SH-SY5Y (cell line): Measurements from ENCODE around the gene MPPED1.

ENCODE experiments used
- GATA2 ChIP-seq: IDR thresholded peaks from 2 replicates; pipeline ENCODE4 v1.6.1; 2011; ENCODE audit warnings: mild to moderate bottlenecking, low read depth, low read length
- GATA3 ChIP-seq: IDR thresholded peaks from 2 replicates; pipeline ENCODE4 v1.6.1; 2011; ENCODE audit warnings: low read depth, mild to moderate bottlenecking, low read length, moderate library complexity

DNA sequence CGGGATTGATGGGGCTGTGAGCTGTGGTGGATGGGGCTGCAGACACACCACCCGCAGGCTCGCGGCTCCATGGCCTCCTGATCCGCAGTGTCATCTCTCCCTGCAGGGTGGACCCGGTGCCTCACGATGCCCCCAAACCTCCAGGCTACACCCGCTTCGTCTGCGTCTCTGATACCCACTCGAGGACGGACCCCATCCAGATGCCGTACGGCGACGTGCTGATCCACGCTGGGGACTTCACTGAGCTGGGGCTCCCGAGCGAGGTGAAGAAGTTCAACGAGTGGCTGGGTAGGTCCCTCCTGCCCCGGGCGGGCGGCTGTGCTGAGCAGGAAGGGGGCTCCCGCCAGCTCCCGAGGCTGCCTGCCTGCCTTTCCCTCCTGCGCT lies 23.1 kb downstream of the MPPED1 start:
- TF ChIP-seq GATA2 = no peak
- TF ChIP-seq GATA3 = no peak
